GM12875 (cell line): ENCODE results near the gene PHF21B.

ENCODE experiments used
- H3K4me3 ChIP-seq: one replicate; pipeline ENCODE4 v1.5.1; 2011; ENCODE audit warnings: low read depth, low read length, control low read depth
- CTCF ChIP-seq: IDR thresholded peaks from 2 replicates; pipeline ENCODE4 v1.5.1; 2011; ENCODE audit warnings: low read depth, mild to moderate bottlenecking, control low read depth, inconsistent platforms, low read length, moderate library complexity, borderline replicate concordance; ENCODE audit not compliant: insufficient read depth

PHF21B gene

GRCh38 chr22:45051419-45051818 is 41.6 kb upstream of the PHF21B start:
- no peak for TF ChIP-seq CTCF
- H3K4me3 ChIP-seq = no peak overlapping the region

- H3K4me3 ChIP-seq = no peak overlapping the region
- no peak for TF ChIP-seq CTCF
These were observed 37.5 kb upstream of the PHF21B start for GRCh38 chr22:45047260-45047659.

GRCh38 chr22:45045208-45045607 is 35.4 kb upstream of the PHF21B start:
- no peak for TF ChIP-seq CTCF

GRCh38 chr22:45042263-45042662 is 32.5 kb upstream of the PHF21B start:
- no peak overlapping the region for H3K4me3 ChIP-seq
- no peak for TF ChIP-seq CTCF

More at GRCh38 chr22:45045208-45045607, 35.4 kb upstream of the PHF21B start:
- no peak overlapping the region for H3K4me3 ChIP-seq

- H3K4me3 ChIP-seq = no peak overlapping the region
- no peak for TF ChIP-seq CTCF
These were observed 29.3 kb upstream of the PHF21B start for GRCh38 chr22:45039133-45039532.

GRCh38 chr22:45036154-45036553 is 26.3 kb upstream of the PHF21B start:
- TF ChIP-seq CTCF = no peak

GRCh38 chr22:45034821-45035220 is 25.0 kb upstream of the PHF21B start:
- no peak for TF ChIP-seq CTCF
- no peak overlapping the region for H3K4me3 ChIP-seq

More at GRCh38 chr22:45036154-45036553, 26.3 kb upstream of the PHF21B start:
- H3K4me3 ChIP-seq = no peak overlapping the region
